HL-60 (cell line): ENCODE results near the gene MPP3.

Experiments used
- GABPA ChIP-seq: IDR thresholded peaks from 2 replicates; pipeline ENCODE4 v1.6.1; 2012; ENCODE audit warnings: low read depth
- REST ChIP-seq: IDR thresholded peaks from 2 replicates; pipeline ENCODE4 v1.6.1; 2012; ENCODE audit warnings: low read depth; ENCODE audit not compliant: insufficient replicate concordance
- TF ChIP-seq, protein P1 (sequence below): IDR thresholded peaks from one replicate; pipeline ENCODE4 v1.5.1; 2011; ENCODE audit warnings: low read length, control low read depth, inconsistent platforms; ENCODE audit not compliant: insufficient read depth

DNA sequence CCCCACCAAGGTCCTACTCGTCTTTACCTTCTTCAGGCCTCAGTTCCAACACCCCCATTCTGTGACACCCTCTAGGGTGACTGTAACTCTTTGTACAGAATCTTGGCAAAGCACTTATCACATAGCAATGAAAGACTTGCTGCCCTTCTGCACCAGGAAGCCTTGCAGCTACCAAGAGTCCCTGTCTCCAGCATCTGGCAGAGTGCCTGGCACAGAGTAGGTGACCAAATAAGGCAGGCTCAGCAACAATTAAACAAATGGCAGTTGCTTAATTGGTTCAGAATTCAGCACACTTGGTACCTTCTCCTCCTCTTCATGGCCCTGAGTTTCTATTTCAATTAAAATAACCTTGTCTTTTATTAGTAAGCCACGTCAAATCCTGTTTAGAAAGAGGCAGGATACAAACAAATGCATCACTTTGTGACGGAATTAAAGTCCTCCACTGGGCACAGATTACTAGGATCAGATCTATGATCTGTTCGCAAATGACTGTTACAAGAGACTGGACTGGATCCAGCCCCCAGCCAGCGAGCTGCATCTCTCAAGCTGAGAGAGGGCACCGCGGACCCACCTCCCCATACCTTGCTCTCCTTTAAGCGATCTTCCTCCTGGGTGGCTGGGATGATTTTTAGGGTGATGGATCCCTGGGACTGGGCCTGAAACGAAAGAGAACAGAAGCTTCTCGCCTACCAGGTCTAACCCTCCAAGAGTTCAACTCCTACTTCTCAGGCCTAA lies 9.4 kb downstream of the MPP3 start:
- TF ChIP-seq REST (no peak), GABPA (no peak)
- TF ChIP-seq, protein P1, sequence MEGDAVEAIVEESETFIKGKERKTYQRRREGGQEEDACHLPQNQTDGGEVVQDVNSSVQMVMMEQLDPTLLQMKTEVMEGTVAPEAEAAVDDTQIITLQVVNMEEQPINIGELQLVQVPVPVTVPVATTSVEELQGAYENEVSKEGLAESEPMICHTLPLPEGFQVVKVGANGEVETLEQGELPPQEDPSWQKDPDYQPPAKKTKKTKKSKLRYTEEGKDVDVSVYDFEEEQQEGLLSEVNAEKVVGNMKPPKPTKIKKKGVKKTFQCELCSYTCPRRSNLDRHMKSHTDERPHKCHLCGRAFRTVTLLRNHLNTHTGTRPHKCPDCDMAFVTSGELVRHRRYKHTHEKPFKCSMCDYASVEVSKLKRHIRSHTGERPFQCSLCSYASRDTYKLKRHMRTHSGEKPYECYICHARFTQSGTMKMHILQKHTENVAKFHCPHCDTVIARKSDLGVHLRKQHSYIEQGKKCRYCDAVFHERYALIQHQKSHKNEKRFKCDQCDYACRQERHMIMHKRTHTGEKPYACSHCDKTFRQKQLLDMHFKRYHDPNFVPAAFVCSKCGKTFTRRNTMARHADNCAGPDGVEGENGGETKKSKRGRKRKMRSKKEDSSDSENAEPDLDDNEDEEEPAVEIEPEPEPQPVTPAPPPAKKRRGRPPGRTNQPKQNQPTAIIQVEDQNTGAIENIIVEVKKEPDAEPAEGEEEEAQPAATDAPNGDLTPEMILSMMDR = no peak
